Activated B cell treated with CpG ODN at 0.5 μM for 24 hours (primary cell): ENCODE data around the gene KCNK2. TPM values are rescaled to one million over a fixed set of nuclear protein-coding genes. Genes with fewer than 3 reads are reported as not detected.

Experiments
- ATAC-seq: fragments of 200-7000 bp; cut with Tn5 transposase; one replicate; pipeline ENCODE4 v1.10.0; 2021; ENCODE audit warnings: low read depth, mild to moderate bottlenecking, moderate library complexity
- CTCF ChIA-PET: fragments of 350-600 bp; sonication (Branson Sonifier 250); formaldehyde crosslinking; loops from one replicate; lab custom pipeline; 2021; ENCODE audit warnings: antibody characterized with exemption; lab: Charles Lee
- POLR2A ChIA-PET: fragments of 350-600 bp; sonication (Branson Sonifier 250); formaldehyde crosslinking; loops from one replicate; lab custom pipeline; 2021; ENCODE audit warnings: antibody characterized with exemption; lab: Charles Lee
- DNase-seq: peaks from one replicate; pipeline ENCODE4 v3.0.0; 2022
- H3K27ac Mint-ChIP-seq: one replicate; pipeline ENCODE4 v1.8.0; 2020; ENCODE audit warnings: mixed read lengths
- H3K27me3 Mint-ChIP-seq: one replicate; pipeline ENCODE4 v1.8.0; 2021; ENCODE audit warnings: mixed read lengths
- H3K36me3 Mint-ChIP-seq: one replicate; pipeline ENCODE4 v1.8.0; 2021; ENCODE audit warnings: low read depth, mixed read lengths
- H3K4me1 Mint-ChIP-seq: one replicate; pipeline ENCODE4 v1.8.0; 2021; ENCODE audit warnings: mixed read lengths
- H3K4me3 Mint-ChIP-seq: one replicate; pipeline ENCODE4 v1.8.0; 2020; ENCODE audit warnings: mild to moderate bottlenecking, mixed read lengths
- H3K9me3 Mint-ChIP-seq: one replicate; pipeline ENCODE4 v1.8.0; 2020; ENCODE audit warnings: mixed read lengths
- intact Hi-C: fragments of 100-400 bp; cut with micrococcal nuclease; formaldehyde crosslinking; loops from one replicate; pipeline ENCODE4 v1.15.1; 2024
- total RNA-seq: library from RNA; stranded (reverse); gene quantifications from 2 replicates; pipeline ENCODE4 v1.2.3, GENCODE V29; 2022
- TF ChIP-seq, protein P1 (sequence below): fragments of 200-600 bp; IDR thresholded peaks from one replicate; pipeline ENCODE4 v1.8.0; 2022; ENCODE audit warnings: antibody characterized with exemption, mild to moderate bottlenecking

The KCNK2 gene
- total RNA-seq, 1 donor from 2014 or later, result not detected

DNA sequence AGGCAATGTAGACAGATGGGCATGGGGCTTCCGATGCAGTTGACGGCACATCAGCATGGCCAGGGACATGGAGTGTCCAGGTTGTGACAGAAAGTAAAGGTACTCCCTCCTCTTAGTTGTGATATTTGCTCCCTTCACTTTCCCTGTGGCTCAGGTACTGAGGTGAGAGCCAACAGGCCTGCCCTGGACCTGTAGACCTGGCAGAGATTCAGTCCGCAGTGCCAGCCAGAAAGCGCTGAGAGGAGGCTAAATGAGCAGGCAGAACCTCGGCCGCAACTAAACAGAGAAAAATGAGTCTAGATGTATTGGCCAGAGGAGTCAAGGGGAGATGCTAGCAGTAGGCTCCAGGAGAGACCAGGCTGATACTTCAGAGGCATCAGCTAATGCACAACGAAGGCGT, 22.6 kb upstream of the KCNK2 start:
- Mint-ChIP-seq H3K4me3 (no peak overlapping the region), H3K27ac (no peak overlapping the region), H3K36me3 (no peaks in the 10 kb centered on the region), H3K27me3 (no peaks in the 10 kb centered on the region), H3K4me1 (no peaks in the 10 kb centered on the region), H3K9me3 (no peaks in the 10 kb centered on the region)
- TF ChIP-seq, protein P1, sequence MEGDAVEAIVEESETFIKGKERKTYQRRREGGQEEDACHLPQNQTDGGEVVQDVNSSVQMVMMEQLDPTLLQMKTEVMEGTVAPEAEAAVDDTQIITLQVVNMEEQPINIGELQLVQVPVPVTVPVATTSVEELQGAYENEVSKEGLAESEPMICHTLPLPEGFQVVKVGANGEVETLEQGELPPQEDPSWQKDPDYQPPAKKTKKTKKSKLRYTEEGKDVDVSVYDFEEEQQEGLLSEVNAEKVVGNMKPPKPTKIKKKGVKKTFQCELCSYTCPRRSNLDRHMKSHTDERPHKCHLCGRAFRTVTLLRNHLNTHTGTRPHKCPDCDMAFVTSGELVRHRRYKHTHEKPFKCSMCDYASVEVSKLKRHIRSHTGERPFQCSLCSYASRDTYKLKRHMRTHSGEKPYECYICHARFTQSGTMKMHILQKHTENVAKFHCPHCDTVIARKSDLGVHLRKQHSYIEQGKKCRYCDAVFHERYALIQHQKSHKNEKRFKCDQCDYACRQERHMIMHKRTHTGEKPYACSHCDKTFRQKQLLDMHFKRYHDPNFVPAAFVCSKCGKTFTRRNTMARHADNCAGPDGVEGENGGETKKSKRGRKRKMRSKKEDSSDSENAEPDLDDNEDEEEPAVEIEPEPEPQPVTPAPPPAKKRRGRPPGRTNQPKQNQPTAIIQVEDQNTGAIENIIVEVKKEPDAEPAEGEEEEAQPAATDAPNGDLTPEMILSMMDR, result no peak
- ChIA-PET POLR2A (no interaction called here), CTCF (no interaction called here)
- DNase-seq (no peak), ATAC-seq (no peak)
- intact Hi-C loops, result no loop called here

DNA sequence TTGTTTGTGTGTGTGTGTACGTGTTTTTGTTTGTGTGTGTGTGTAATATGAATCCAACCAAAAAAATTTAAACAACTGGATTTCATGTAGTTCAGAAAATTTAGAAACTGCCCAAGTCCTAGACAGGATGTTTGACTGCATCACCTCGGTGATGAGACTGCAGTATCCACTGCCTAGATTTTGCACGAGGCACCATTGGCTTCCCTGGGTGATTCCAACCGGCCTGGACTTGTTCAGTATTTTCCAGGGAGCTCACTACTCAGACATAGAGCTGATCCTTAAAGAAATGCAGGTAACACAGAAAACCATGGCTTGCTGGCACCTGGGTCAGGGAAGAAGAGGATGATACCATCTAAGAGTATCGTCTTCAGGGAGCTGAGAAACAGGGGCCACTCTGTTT, 18.2 kb upstream of the KCNK2 start:
- intact Hi-C loops, result no loop called here

DNA sequence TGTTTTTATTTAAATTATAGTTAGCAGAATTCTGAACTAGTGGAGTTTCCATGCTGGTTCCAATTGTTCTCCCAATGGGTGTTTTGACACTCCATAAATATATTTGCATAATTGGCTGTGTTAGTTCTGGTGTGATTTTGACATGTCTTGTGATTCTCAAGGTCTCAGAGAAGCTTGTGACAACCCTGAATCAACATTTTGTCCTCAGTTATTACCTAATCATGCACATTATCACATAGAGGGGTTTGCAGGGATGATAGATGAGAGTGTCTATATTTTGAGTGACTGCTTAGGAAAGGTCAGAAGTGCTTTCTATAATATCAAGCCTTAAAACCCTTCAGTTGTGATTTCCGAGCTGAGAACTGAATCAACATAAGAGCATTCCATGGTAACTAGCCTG, 11.5 kb upstream of the KCNK2 start:
- POLR2A ChIA-PET, result no interaction called here
- Mint-ChIP-seq H3K9me3 (peaks cover 5% of the 10 kb centered on the region), H3K4me3 (no peak overlapping the region), H3K36me3 (no peaks in the 10 kb centered on the region), H3K4me1 (no peaks in the 10 kb centered on the region), H3K27me3 (no peaks in the 10 kb centered on the region), H3K27ac (no peak overlapping the region)
- CTCF ChIA-PET, result no interaction called here
- intact Hi-C loops, result no loop called here
- DNase-seq, result no peak
- ATAC-seq, result no peak
- TF ChIP-seq, protein P1, result no peak

More for the DNA sequence above, 18.2 kb upstream of the KCNK2 start:
- H3K36me3 Mint-ChIP-seq, result no peaks in the 10 kb centered on the region
- no peak overlapping the region for H3K4me3 Mint-ChIP-seq
- no peak overlapping the region for H3K27ac Mint-ChIP-seq
- no peaks in the 10 kb centered on the region for H3K4me1 Mint-ChIP-seq
- H3K9me3 Mint-ChIP-seq, result no peaks in the 10 kb centered on the region
- no peak for DNase-seq
- ChIA-PET POLR2A (no interaction called here), CTCF (no interaction called here)
- TF ChIP-seq, protein P1, result no peak
- no peak for ATAC-seq
- H3K27me3 Mint-ChIP-seq, result no peaks in the 10 kb centered on the region

DNA sequence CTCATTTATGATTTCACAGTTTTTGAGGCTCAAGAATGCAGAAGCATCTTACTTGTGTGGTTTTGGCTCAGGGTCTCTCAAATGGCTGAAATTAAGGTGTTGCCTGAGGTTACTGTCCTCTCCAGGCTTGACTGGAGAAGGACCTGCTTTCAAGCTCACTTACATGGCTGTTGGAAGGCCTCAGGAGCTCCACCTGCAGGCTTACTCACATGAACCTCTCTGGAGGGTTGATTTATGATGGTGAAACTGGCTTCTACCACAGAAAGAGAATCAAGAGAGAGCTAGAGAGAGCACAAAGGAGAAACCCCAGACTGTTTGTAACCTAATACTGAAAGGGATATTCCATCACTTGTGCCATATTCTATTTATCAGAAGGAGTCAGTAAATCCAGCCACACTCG, 6.2 kb upstream of the KCNK2 start:
- Mint-ChIP-seq H3K27ac (no peak overlapping the region), H3K9me3 (peaks cover 7% of the 10 kb centered on the region), H3K4me3 (no peak overlapping the region), H3K27me3 (peaks cover 13% of the 10 kb centered on the region), H3K36me3 (no peaks in the 10 kb centered on the region), H3K4me1 (no peaks in the 10 kb centered on the region)
- TF ChIP-seq, protein P1, result no peak
- ATAC-seq (no peak), DNase-seq (no peak)
- CTCF ChIA-PET, result no interaction called here
- intact Hi-C loops, result no loop called here
- POLR2A ChIA-PET, result no interaction called here

DNA sequence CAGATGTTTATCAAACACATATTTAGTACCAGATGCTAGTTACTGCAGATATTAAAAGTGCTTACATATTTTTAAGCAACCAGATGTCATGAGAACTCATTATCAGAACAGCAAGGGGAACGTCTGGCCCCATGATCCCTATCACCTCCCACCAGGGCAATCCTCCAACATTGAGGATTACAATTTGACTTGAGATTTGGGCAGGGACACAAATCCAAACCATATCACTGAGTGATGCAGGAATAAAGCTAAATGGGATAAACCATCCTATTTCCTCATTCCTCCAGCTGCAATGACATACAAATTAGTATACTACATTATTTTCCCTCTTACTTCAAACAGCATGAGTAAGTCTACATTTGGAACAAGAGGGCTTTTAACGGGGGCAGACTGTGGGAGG, 3.1 kb upstream of the KCNK2 start:
- Mint-ChIP-seq H3K27ac (no peak overlapping the region), H3K27me3 (peaks cover 35% of the 10 kb centered on the region), H3K9me3 (peaks cover 2% of the 10 kb centered on the region), H3K36me3 (no peaks in the 10 kb centered on the region), H3K4me3 (no peak overlapping the region), H3K4me1 (no peaks in the 10 kb centered on the region)
- ATAC-seq (no peak), DNase-seq (no peak)
- ChIA-PET CTCF (no interaction called here), POLR2A (no interaction called here)
- intact Hi-C loops, result no loop called here
- TF ChIP-seq, protein P1, result no peak
